SW480 (cell line): ENCODE results near the gene PERCC1.

ENCODE experiments used
- DNase-seq: peaks from one replicate; pipeline ENCODE4 v3.0.0-alpha.2; 2016; ENCODE audit warnings: low spot score

Gene PERCC1

DNA sequence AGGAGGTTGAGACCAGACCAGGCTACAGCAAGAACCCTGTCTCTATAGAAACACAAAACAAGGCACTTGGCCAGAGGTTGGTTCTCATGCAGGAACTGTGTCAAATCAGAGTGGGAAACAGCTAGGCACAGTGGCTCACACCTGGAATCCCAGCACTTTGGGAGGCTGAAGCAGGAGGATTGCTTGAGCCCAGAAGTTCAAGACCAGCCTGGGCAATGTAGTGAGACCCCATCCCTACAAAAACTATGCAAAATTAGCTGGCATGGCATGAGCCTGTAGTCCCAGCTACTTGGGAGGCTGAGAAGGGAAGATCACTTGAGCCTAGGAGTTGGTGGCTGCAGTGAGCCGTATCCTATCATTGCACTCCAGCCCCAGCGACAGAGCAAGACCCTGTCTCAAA lies 18.0 kb upstream of the PERCC1 start:
- DNase-seq = no peak

DNA sequence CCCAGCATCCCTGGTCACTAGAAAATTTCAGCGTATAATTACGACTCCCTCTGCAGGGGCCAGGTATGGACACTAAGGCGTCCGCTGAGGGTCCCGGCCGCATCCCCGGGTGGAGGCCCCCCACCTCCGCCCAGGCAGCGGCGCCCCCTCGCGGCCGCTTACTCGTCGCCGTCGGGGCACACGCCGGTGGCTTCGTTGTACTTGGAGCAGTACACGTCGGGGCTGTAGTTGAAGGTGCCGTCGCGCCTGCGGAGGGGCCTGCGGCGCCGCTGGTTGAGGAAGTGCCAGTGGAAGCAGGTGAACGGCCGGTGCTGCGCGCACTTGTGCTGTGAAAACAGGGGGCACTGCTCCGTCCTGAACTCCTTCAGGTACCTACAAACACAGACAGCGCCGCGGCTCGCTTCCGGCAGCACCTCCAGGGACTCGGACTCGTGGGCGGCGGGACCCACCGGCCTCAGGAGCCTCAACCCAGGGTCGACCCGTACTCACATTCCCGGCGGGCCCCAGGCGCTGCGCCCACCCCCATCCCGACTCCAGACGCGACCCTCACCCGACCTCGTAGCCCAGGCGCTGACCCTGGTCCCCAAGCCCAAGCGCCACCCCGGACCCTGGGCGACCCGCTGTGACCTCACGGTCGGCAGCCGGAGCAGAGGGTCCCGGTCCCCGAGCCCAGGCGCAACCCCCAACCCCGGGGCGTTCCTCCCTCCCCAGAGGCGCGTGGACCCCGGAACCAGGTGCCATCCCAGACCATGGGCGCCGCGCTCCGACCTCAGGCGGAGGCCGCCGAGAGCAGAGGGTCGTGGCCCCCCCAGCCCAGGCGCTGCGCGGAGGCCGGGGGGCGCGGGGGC lies 17.0 kb upstream of the PERCC1 start:
- DNase-seq = peak; percentile 67

DNA sequence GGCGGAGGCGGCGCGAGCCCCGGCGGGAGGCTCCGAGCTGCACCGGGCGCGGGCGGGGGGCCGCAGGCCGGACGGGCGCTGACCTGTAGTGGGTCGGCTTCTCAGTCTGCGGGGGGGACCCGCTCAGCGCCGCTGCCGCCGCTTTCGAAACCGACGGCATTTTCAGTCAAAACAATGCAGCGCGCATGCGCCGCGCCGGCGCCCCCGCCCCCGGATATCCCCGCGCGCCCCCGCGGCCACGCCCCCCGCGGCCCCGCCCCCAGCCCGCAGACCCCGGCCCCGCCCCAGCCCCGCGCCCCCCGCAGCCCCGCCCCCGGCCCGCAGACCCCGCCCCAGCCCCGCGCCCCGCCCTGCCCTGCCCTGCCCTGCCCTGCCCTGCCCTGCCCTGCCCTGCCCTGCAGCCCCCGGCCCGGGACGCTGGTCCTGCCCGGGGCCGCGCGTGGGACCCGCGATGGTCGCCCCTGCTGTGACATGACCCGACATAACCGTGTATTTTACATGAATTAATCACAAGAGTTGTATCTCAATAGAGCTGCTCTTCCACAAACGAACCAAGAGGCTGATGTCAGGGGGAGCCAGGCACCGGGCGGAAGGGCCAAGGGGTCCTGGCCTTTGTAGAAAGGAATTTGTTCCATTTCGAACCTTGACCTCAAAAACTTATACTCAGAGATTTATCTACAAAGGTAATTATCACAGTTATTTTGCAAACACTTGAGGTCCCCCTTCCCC lies 16.2 kb upstream of the PERCC1 start, which contains the start of gene UNKL:
TSS of gene UNKL (minus strand) at position 173 of the 729 bp plus-strand sequence. CDS start at position 160, 13 bp downstream.
- peak; percentile 27 for DNase-seq

DNA sequence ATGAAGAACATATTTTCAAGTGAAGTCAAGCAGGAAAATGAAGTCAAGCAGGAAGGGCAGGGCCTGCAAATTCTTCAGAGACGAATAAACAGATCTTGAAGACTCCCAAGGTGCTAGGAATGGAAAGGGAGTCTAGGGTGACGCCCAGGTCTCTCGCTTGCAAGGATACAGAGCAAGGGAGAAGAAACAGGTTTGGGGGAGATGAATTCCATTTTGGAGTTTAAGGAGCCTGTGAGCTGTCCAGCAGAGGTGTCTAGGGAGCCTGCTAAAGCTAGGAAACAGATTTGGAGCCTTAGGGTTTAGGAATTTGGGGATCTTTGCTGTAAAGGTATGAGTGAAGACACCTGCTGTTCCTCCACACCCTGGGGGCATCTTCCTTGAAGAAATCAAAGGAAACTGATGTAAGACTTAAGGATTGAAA lies 14.3 kb upstream of the PERCC1 start:
- no peak for DNase-seq

DNA sequence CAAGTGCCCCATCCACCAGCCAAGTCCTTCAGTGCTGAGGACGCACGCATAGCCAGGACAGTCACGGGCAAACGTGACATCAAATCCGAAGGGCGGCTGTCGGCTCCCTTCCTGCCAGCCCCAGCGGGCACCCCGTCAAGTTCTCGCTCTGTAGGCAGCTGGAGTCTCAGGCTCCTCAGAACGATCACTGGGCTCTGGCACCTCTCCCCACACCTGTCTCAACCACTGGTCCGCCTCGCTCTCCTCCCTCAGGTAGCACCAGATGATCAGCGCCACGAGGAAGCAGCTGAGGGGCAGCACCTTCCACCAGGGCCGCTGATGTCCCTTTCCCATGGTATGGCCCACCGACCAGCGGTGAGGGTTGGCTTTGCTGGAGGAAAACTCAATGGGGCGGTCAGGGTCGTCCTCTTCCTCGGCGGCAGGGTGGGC lies 10.8 kb upstream of the PERCC1 start:
- no peak for DNase-seq

DNA sequence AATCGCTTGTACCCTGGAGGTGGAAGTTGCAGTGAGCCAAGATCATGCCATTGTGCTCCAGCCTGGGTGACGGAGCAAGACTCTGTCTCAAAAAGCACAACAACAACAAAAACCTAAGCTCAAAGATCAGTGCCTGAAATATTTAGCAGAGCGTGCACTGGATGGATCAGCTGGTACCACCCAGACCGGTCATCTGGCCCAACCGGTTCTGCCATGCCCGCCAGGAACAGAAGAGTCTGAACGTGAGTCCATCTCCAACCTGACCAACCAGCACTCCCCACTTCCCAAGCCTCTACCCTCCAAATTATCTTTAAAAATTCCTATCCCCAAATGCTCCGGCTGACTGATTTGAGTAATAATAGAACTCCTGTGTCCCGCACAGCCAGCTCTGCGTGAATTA lies 8.8 kb upstream of the PERCC1 start:
- no peak for DNase-seq

DNA sequence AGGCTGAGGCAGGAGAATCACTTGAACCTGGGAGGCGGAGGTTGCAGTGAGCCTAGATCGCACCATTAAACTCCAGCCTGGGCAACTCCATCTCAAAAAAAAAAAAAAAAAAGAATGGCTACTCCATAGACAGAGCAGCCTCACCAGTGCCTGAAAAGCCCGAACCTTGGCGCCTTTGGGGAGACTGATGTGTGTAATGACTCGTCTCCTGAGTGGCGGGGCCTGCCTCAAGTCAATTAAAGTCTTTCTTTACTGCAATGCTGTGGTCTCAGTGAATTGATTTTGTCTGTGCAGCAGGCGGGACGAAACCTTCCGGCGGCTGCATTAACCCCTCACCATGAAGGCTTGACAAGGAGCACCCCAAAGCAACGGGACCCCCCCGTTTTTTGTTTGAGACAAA lies 6.8 kb upstream of the PERCC1 start:
- no peak for DNase-seq

DNA sequence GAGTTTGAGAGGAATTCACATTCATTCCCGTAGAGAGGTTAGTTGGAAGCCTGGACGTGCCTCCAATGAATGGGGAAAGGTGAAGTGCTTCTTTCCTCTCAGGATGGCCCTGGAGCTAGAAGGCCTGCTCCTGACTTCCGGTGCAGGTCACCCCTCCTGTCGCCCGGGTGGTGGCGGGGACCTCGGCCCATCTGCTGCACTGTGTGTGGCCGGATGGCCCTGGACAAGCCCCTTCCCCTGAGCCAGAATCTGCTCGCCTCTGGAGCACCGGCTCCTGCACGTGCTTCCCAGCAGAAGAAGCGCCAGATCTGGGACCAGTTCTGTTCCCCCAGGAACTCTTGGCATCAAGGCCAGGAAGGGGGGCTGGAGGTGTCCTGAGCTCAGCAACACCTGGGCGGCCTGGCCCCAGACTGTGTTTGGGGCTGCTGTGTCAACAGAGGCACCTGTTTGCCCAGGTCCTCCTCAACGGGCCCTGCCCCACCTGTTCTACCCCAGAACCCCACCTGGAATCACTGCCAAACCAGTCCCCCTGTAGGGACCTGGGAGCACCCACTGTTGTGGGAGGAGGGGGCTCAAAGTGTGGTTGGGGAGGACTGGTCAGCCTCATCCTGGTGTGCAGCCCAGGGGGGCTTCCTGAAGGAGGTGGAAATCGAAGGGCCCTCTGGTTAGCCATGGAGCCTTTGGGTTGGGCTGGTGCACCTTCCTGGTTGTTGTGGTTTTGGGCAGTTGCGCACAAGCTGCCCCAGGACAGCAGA lies 5.1 kb upstream of the PERCC1 start:
- DNase-seq = no peak

DNA sequence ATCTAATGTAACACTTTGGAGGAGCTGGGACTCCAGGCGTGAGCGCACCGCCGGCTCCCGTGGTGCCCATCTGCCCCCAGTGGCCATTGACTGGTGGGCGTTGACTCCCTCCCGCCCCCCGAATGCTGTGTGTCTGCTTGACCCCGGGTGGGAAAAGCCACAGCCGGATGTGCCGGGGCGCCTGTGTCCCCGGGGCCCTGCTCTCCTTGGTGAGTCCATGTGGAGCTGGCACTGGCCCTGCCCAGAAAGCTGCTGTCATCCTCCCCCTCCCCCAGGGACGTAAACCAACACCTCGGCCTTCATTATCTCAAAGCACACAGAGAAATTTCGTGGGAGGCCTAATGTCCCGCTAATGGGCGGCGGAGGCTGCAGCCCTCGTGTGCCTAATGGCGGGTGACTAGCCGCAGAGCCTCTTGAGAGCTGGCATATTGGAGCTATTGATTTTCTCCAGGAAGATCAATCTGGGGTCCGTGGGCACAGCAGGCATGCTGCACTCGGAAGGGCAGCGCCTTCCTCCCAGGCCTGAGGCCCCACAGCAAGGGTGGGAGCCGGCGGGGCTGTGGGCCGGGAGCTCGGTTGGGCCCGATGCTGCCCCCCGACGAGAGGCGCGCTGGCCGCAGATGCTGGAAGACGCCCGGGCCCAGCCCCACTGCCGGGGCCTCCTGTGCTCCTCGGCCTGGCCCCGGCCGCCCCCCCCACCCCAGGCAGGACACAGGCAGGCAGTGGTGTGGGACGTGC lies 4.0 kb upstream of the PERCC1 start:
- no peak for DNase-seq

DNA sequence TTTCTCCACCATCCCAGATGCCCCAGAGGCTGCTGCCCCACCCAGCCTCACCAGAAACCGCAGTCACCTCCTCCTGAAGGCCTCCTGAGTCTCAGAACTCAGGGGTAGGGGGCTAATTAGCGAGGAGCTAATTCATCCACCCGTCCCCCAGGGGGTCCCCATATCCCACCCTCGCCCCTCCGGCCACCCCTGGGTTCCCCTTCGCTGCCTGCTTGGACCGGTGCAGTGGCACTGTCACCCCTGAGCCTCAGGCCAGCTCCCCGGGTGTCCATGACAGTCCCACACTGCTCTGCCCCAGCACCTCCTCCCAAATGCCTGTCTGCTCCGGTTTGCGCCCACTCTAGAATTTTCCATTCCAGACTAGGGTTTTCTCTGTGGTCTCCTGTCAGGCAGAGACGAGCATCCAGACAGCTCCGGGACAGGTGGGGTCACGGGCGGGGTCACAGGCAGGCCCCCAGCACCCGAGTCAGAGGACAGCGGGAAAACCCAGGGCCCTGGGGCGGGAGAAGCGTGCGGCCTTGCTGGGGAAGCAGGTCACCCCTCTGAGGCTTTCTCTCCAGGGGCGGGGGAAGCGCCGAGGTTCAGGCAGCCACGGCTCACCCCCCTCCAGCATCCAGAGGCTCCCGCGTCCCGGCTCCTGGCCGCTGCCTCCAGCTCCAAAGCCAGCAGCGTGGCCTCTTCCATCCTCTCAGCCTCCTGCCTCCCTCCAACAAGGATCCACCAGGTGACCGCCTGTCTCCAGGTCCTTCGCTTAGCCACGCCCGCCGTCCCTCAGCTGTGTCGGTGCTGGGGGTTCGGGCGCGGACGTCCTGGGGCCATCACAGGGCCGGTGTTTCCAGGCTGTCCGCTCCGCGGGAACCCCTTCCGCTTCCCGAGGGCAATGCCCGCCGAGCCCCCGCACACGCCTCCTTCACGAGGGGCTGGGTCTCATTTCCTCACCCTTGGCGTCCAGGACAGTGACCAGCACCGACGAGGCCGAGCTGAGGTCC lies 3.1 kb upstream of the PERCC1 start:
- DNase-seq = no peak

DNA sequence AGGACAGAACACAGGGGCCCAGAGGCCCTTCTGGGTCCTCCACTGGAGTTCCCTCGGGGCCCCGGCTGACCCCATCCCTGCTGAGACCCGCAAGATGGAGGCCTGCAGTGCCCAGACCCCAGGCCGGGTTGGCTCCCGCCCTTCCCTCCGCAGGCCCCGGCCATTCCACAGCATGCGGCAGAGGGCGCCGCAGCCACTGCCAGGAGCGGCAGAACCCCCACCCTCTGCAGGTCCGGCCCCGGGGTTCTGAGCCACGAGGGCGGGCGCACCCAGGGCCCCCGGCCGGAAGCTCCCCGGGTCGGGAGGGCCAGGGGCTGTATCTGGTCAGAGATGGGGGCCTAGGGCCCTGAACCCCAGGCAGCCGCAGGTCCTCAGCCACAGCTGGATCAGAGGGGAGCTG lies 2.4 kb upstream of the PERCC1 start:
- DNase-seq = no peak

DNA sequence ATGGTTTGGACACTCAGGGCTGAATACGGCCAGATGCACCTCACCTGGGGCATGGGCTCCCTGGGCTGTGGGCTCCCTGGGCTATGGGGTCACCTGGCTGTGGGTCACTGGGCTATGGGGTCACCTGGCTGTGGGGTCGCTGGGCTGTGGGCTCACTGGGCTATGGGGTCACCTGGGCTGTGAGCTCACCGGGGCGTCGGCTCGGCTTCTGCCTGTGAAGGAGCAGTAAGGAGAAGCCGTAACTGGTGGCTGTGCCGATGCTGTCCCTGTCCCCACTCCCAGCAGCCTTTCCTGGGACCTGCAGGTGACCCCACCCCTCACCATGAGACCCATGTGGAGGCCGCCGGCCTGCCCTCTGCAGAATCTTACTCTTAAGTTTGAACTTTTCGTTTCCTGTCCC lies 1.9 kb upstream of the PERCC1 start:
- DNase-seq = no peak

DNA sequence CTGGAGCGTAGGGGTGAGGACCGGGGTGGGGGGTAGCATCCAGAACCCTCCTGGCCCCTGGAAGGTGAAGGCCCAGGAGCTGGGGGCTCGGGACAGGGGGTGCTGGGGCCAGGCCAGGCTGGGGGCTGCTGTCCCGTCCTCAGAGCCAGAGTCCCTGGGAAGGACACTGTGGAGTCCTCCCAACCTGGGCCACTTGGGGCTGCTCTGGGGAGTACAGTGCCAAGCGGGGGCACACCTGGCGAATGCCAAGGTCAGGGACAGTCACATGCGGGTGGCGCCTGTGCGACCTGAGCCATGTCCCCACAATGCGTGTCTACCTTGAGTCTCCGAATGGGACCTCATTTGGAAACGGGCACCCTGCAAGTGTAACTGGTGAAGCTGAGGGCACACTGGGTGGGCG lies 1.2 kb upstream of the PERCC1 start:
- no peak for DNase-seq

DNA sequence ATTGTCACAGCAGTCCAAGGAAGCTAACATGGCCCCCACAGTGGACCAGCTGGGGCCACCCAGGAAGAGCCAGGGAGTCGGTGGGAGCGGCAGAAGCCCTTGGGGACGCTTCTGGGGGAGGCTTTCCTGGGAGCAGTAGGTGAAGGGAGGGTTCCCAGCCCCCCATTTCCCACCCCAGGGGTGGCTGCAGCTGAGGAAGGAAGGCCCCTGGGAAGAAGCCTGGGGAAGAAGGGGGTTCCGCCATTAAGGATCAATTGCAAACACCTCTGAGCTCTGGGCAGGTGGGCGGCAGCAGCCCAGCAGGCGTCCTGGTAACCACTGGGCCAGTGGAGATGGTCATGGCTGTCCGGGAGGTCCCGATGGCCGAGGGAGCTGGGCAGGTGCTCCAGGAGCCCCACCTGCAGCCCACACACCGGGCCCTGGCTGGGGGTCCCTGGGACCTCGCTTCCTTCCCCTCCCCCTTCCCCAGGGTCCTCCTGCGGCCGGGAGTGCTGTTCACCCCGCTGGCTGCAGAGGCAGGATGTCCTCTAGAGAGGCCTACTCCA lies 592 bp upstream of the PERCC1 start:
- no peak for DNase-seq

DNA sequence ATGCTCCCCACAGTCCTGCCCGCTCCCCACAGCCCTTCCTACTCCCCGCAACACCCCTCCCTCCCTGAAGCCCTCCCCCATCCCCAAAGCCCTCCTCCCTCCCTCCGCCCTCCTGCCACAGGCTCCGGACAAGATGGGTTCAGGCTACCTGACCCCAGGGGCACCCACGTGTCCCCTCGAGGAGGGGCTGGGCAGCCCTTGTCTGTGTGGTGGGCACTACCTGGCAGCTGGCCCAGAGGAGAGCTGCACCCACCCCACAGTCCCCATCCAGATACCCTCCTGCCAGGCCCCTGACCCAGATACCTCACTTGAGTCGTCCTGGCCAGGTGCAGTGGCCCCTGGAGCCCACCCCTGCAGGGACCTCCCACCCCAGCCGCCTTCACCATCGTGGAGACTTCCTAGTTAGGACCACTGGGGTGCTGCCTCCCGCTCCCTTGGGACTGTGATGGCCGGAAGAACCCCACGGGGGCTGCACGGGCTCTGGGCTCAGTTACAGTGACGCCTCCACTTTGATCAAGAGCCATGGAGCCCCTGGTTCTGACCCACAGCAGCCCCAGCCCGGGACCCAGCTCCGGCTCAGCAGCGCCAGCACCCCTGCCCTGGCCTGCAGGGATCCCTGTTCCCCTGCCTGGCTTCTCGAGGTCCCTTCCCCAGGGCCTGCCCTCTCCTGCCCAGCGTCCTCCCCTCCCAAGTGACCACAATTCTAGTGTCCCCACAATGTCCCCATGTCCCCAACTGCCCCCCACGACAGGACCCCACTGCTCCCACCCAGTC lies 806 bp downstream of the PERCC1 start:
- DNase-seq = no peak

DNA sequence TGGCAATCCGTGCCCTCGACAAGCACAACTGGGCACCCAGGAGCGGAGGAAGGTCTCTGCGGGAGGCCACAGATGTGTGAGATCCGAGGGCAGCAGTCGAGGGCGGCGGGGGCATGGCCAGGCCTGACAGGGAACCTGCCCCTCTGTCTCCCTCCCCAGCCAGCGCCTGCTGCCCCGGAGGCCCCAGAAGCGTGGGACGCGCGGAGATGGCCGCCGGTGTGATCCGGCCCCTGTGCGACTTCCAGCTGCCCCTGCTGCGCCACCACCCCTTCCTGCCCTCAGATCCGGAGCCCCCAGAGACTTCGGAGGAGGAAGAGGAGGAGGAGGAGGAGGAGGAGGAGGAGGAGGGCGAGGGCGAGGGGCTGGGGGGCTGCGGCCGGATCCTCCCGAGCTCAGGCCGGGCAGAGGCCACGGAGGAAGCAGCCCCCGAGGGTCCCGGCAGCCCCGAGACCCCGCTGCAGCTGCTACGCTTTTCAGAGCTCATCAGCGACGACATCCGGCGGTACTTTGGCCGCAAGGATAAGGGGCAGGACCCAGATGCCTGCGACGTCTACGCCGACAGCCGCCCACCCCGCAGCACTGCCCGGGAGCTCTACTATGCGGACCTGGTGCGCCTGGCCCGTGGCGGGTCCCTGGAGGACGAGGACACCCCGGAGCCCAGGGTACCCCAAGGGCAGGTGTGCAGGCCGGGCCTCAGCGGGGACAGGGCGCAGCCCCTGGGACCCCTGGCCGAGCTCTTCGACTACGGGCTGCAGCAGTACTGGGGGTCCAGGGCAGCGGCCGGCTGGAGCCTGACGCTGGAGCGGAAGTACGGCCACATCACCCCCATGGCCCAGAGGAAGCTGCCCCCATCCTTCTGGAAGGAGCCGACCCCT lies 1.7 kb downstream of the PERCC1 start:
- no peak for DNase-seq

DNA sequence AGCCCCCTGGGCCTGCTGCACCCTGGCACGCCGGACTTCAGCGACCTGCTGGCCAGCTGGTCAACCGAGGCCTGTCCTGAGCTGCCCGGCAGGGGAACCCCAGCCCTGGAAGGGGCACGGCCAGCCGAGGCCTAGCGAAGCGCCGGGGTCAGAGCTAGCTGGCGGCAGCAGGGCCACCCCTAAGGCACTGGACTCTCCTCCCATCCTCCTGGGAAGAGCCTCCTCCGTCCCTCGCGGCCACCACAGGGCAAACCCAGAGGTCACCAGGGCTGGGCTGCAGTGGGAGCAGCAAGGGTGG lies 2.3 kb downstream of the PERCC1 start:
- no peak for DNase-seq

DNA sequence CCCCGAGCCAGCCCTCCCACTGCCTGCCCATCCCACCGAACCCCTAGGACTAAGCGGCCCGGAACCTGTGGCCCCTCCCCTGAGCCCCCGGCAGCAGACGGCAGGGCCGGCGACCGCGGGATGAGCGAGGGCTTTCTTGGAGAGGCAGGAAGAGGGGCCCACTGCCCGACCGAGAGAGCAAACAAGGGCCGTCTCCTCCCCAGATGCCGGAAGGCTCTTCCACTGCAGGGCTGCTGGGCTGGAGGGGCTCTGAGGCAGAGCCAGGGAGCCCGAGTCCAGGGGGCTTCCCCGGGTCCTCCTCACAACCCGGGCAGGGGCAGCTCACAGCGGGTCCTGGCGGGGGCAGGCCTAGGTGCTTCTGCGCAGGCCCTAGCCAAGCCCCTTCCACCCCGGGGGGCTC lies 2.9 kb downstream of the PERCC1 start:
- no peak for DNase-seq
